AG04450 (cell line): ENCODE data around the gene ANKRD52. TPM values are rescaled to one million over a fixed set of nuclear protein-coding genes. Genes with fewer than 3 reads are reported as not detected.
"Not testable (repeated sequence)": the region's sequence is repeated elsewhere in the genome, so short reads cannot be mapped to it uniquely, and the experiment has no call there.

Source experiments
- CTCF ChIA-PET: fragments of 300-600, 350-600 bp; formaldehyde crosslinking; extraction: SDS; loops from one replicate; lab custom pipeline; 2022; ENCODE audit warnings: antibody characterized with exemption, inconsistent platforms; lab: Charles Lee
- POLR2A ChIA-PET: fragments of 350-600 bp; formaldehyde crosslinking; extraction: SDS; loops from one replicate; lab custom pipeline; 2021; ENCODE audit warnings: antibody characterized with exemption, inconsistent platforms; lab: Yijun Ruan, JAX
- DNase-seq: peaks from one replicate; pipeline ENCODE4 v3.0.0-alpha.2; 2011; ENCODE audit warnings: low read depth, low spot score
- H3K27ac ChIP-seq: one replicate; pipeline ENCODE4 v1.5.1; 2012; ENCODE audit warnings: low read depth, low read length, control low read depth
- H3K27me3 ChIP-seq: one replicate; pipeline ENCODE4 v1.6.0; 2012; ENCODE audit warnings: low read length; ENCODE audit not compliant: control insufficient read depth, insufficient read depth
- H3K4me3 ChIP-seq: 2 replicates; pipeline ENCODE4 v1.5.1; 2011; ENCODE audit warnings: mild to moderate bottlenecking, low read depth, low read length, control low read depth
- H3K9me3 ChIP-seq: 2 replicates; pipeline ENCODE4 v1.5.1; 2012; ENCODE audit warnings: low read length; ENCODE audit not compliant: control insufficient read depth, insufficient read depth
- polyA plus RNA-seq: library from polyadenylated mRNA; depleted of rRNA; stranded (reverse); fragments of >200 nt; gene quantifications from 2 replicates; pipeline ENCODE4 v1.2.3, GENCODE V29; 2011
- TF ChIP-seq, protein P1 (sequence below): IDR thresholded peaks from 2 replicates; pipeline ENCODE4 v1.5.1; 2011; ENCODE audit warnings: low read depth, low read length, control low read depth, inconsistent platforms

The ANKRD52 gene
- polyA plus RNA-seq, 1 experiment, result 16.0 TPM

DNA sequence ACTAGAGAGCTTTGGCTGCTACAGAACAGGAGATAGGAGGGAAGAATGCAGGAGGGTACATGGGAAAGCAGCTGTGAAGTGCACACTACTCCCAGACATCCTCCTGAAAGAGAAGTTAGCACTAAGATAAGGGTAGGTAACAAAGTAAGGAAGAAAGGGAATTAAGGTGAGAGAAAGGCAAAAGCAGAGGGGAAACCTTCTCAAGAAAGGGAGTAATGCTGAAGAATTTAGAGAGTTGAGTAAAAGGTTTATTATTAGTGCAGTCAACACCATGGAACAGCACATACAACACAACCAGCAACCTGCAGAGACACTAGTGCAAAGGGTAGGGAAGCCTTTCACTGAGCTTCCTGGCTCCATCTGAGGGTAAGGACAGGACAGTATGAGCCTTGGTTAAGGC lies 53.9 kb downstream of the ANKRD52 start:
- Histone ChIP-seq H3K27me3 (no peaks in the 10 kb centered on the region), H3K4me3 (no peak overlapping the region), H3K27ac (no peak overlapping the region), H3K9me3 (no peaks in the 10 kb centered on the region)
- no peak for DNase-seq
- POLR2A ChIA-PET, result no interaction called here
- TF ChIP-seq, protein P1, sequence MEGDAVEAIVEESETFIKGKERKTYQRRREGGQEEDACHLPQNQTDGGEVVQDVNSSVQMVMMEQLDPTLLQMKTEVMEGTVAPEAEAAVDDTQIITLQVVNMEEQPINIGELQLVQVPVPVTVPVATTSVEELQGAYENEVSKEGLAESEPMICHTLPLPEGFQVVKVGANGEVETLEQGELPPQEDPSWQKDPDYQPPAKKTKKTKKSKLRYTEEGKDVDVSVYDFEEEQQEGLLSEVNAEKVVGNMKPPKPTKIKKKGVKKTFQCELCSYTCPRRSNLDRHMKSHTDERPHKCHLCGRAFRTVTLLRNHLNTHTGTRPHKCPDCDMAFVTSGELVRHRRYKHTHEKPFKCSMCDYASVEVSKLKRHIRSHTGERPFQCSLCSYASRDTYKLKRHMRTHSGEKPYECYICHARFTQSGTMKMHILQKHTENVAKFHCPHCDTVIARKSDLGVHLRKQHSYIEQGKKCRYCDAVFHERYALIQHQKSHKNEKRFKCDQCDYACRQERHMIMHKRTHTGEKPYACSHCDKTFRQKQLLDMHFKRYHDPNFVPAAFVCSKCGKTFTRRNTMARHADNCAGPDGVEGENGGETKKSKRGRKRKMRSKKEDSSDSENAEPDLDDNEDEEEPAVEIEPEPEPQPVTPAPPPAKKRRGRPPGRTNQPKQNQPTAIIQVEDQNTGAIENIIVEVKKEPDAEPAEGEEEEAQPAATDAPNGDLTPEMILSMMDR, result no peak
- CTCF ChIA-PET, result interaction anchor here (0.6 to 5.3 kb wide), 3 partner anchors 15 to 134 kb away, joined by 4 to 37 read pairs (median 15); partner anchors contain the start of genes RNF41 and SMARCC2

DNA sequence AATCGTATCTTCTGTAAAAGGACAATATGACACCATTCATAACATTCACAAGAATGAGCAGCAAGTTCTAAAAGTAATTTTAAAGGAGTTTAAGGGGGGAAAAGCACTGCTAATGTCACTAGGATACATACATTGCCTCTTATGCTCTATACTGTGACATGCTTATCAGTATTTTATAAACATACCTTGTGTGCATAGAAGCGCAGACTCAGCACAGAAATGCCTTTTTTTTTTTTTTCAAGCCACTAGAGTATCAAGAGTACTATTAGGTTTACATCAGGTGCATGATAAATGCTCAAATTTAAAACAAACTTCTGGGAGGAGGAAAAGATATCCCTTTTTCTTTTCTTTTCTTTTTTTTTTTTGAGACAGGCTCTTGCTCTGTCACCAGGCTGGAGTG lies 55.3 kb downstream of the ANKRD52 start:
- Histone ChIP-seq H3K9me3 (no peaks in the 10 kb centered on the region), H3K27me3 (no peaks in the 10 kb centered on the region), H3K4me3 (no peak overlapping the region), H3K27ac (no peak overlapping the region)
- ChIA-PET POLR2A (no interaction called here), CTCF (interaction anchor here (1.6 to 3.2 kb wide), 2 partner anchors 10 to 14 kb away, joined by 8 to 15 read pairs; partner anchors contain the start of gene SMARCC2)
- DNase-seq, result no peak
- TF ChIP-seq, protein P1, result no peak

DNA sequence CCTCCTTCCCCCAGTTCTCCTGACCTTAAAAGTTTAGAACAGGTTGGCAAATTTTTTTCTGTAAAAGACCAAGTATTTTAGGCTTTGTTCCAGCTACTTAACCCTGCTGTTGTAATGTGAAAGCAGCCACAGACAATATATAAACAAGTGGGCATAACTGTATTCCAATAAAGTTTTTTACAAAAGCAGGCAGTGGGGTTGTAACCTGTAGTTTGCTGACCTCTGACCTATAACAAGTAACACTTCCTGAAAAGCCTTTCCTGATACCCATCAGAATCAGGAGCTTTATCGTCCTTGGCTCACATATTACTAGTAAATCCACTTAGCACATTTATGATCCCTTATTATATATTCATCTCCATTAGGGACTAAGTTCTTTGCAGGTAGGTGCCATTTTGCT lies 55.8 kb downstream of the ANKRD52 start:
- CTCF ChIA-PET, result interaction anchor here (1.6 to 1.7 kb wide), 2 partner anchors 10 to 13 kb away, joined by 8 to 10 read pairs; partner anchors contain the start of gene SMARCC2
- H3K27me3 ChIP-seq, result no peaks in the 10 kb centered on the region
- H3K27ac ChIP-seq, result no peak overlapping the region
- H3K9me3 ChIP-seq, result no peaks in the 10 kb centered on the region
- no peak overlapping the region for H3K4me3 ChIP-seq
- DNase-seq, result no peak
- POLR2A ChIA-PET, result interaction anchor here (1.2 kb wide), 1 partner anchor 36 kb away, joined by 5 read pairs; no protein-coding TSS in a partner anchor
- TF ChIP-seq, protein P1, result no peak

DNA sequence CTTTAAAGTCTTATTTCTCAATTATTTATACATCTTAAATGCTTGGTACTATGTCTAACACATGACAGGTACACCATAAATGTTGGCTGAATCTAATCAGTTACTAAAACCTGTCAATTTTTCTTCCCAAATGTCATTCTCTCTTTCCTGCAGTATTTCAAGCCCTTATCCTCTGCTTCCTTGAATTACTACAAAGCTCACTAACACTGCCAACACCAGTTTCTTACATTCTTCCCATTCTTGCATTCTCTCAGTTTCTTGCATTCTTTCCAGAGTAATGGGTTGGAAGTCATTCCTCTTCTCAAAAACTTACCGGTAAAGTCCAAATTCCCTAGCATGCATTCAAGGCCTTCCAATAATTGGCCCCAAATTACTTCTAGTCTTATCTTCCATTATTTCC lies 59.3 kb downstream of the ANKRD52 start:
- Histone ChIP-seq H3K27me3 (no peaks in the 10 kb centered on the region), H3K9me3 (no peaks in the 10 kb centered on the region), H3K27ac (no peak overlapping the region), H3K4me3 (no peak overlapping the region)
- TF ChIP-seq, protein P1, result no peak
- POLR2A ChIA-PET, result interaction anchor here (2.6 kb wide), 1 partner anchor 22 kb away, joined by 30 read pairs; the partner anchor contains the start of gene RNF41
- CTCF ChIA-PET, result interaction anchor here (1.4 kb wide), 1 partner anchor 10 kb away, joined by 6 read pairs; the partner anchor contains the start of gene SMARCC2
- no peak for DNase-seq

DNA sequence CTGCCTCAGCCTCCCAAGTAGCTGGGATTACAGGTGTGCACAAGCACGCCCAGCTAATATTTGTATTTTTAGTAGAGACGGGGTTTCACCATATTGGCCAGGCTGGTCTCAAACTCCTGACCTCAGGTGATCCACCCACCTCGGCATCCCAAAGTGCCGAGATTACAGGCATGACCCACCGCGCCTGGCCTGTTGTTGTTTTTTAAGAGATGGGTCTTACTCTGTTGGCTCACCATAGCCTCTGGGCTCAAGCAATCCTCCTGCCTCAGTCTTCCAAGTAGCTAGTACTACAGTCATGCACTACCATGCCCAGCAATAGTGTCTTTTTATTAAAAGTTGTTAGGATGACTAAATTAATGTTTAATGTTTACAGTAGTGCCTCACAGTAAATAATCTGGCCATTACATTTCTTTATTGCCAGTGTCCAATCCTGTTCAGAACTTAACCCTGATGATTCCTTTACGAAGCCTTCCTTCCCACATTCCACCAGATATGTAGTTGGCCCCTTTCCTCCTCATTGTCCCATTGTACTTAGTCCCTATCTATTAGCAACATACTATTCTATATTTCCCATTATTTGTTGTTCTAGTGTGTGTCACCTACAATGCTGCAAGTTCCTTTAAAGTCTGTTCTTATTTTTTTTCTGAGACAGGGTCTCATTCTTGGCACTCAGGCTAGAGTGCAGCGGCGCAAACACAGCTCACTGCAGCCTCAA lies 60.1 kb downstream of the ANKRD52 start:
- ChIA-PET POLR2A (interaction anchor here (2.6 kb wide), 1 partner anchor 23 kb away, joined by 30 read pairs; the partner anchor contains the start of gene RNF41), CTCF (interaction anchor here (1.4 to 1.7 kb wide), 2 partner anchors 9 to 13 kb away, joined by 4 to 6 read pairs; partner anchors contain the start of gene SMARCC2)
- DNase-seq, result no peak
- H3K27ac ChIP-seq, result no peak overlapping the region
- TF ChIP-seq, protein P1, result no peak
- H3K4me3 ChIP-seq, result no peak overlapping the region
- no peaks in the 10 kb centered on the region for H3K9me3 ChIP-seq
- no peaks in the 10 kb centered on the region for H3K27me3 ChIP-seq

DNA sequence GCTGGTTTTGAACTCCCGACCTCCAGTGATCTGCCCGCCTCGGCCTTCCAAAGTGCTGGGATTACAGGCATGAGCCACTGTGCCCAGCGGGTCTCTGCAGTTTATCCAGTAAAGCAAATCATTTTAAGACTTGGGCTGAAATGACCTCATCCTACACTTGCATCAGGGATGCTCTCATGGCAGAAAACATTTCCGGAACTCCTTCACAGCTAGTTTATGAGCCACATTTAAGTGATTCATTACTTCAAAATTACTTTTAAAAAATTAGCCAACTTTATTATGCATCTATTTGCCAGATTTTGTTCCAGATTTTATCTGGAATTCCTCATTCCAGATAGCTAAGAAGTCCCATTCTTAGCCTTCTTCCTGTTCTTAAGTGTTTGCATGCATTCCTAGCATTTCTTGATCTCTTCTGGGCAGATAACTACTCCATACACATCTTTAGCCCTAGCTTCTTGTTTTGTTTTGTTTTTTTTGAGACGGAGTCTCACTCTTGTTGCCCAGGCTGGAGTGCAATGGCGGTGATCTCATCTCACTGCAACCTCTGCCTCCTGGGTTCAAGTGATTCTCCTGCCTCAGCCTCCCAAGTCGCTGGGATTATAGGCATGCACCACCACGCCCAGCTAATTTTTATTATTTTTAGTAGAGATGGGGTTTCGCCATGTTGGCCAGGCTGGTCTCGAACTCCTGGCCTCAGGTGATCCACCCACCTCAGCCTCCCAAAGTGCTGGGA lies 61.2 kb downstream of the ANKRD52 start:
- H3K27ac ChIP-seq, result peak overlapping the region; percentile 49
- ChIA-PET CTCF (interaction anchor here (0.6 to 1.7 kb wide), 4 partner anchors 11 to 267 kb away, joined by 3 to 4 read pairs (median 4); partner anchors contain the start of gene RNF41), POLR2A (interaction anchor here (0.6 to 2.6 kb wide), 6 partner anchors 9 to 92 kb away, joined by 3 to 30 read pairs (median 4); partner anchors contain the start of genes PA2G4 and RNF41)
- peak; percentile 74 for DNase-seq
- H3K27me3 ChIP-seq, H3K9me3 ChIP-seq, H3K4me3 ChIP-seq: not testable (repeated sequence)
